Panc1 (cell line): ENCODE data around the gene GPC6. TPM values are rescaled to one million over a fixed set of nuclear protein-coding genes. Genes with fewer than 3 reads are reported as not detected.

Experiments used
- ATAC-seq: fragments of 200-7000 bp; cut with Tn5 transposase; 2 replicates; pipeline ENCODE4 v1.9.1; 2020; ENCODE audit warnings: mild to moderate bottlenecking, moderate library complexity
- BruUV-seq: library from RNA; stranded (reverse); fragments of 400-500 nt; replicated peaks from 2 replicates; lab custom pipeline; 2021; lab: Mats Ljungman, UMichigan
- CTCF ChIA-PET: fragments of 300-600 bp; sonication (Branson Sonifier 250); formaldehyde crosslinking; loops from one replicate; lab custom pipeline; 2022; ENCODE audit warnings: antibody characterized with exemption; lab: Charles Lee
- POLR2A ChIA-PET: fragments of 300-600 bp; sonication (Branson Sonifier 250); formaldehyde crosslinking; loops from one replicate; lab custom pipeline; 2022; ENCODE audit warnings: antibody characterized with exemption; lab: Charles Lee
- DNase-seq: peaks from one replicate; pipeline ENCODE4 v3.0.0-alpha.2; 2010; ENCODE audit warnings: low read depth, low spot score
- H3K27ac ChIP-seq: 2 replicates; pipeline ENCODE4 v1.5.1; 2011; ENCODE audit warnings: mild to moderate bottlenecking, low read length, inconsistent platforms
- H3K27me3 ChIP-seq: fragments of 200-500 bp; sonication (Bioruptor generic); 2 replicates; pipeline ENCODE4 v1.6.0; 2014; ENCODE audit warnings: low read length, inconsistent platforms; ENCODE audit not compliant: control insufficient read depth, insufficient read depth
- H3K36me3 ChIP-seq: fragments of 200-500 bp; sonication (Bioruptor generic); 2 replicates; pipeline ENCODE4 v1.5.1; 2014; ENCODE audit warnings: inconsistent platforms, mild to moderate bottlenecking, low read length, moderate library complexity; ENCODE audit not compliant: control insufficient read depth, insufficient read depth
- H3K4me1 ChIP-seq: 2 replicates; pipeline ENCODE4 v1.5.1; 2011; ENCODE audit warnings: inconsistent platforms, mild to moderate bottlenecking, low read length, moderate library complexity; ENCODE audit not compliant: control insufficient read depth, insufficient read depth
- H3K4me3 ChIP-seq, 2 experiments: 2 replicates each; pipeline ENCODE4 v1.5.1; 2011 to 2012; ENCODE audit warnings: low read depth in 2 of 2, low read length in 2 of 2, mild to moderate bottlenecking in 2 of 2, inconsistent platforms in 1 of 2, moderate library complexity in 1 of 2
- H3K9me3 ChIP-seq: fragments of 200-500 bp; sonication (Bioruptor generic); 2 replicates; pipeline ENCODE4 v1.5.1; 2014; ENCODE audit warnings: low read depth, mild to moderate bottlenecking, inconsistent platforms, low read length, moderate library complexity; ENCODE audit not compliant: control insufficient read depth, insufficient read depth
- CTCF ChIP-seq: fragments of 450-650 bp; IDR thresholded peaks from 2 replicates; pipeline ENCODE4 v1.5.1; 2017; ENCODE audit warnings: mild to moderate bottlenecking
- POLR2AphosphoS5 ChIP-seq: IDR thresholded peaks from 2 replicates; pipeline ENCODE4 v1.6.1; 2012; ENCODE audit warnings: mild to moderate bottlenecking, low read depth, low read length, moderate library complexity
- REST ChIP-seq, 2 experiments: IDR thresholded peaks; 2 replicates each; pipeline ENCODE4 v1.6.1; 2011 to 2012; ENCODE audit warnings: low read depth in 2 of 2, control low read depth in 1 of 2, low read length in 1 of 2, mild to moderate bottlenecking in 1 of 2, moderate library complexity in 1 of 2; ENCODE audit not compliant: insufficient read depth in 1 of 2
- SIN3A ChIP-seq: IDR thresholded peaks from 2 replicates; pipeline ENCODE4 v1.6.1; 2012; ENCODE audit warnings: low read depth, mild to moderate bottlenecking, low read length, moderate library complexity, borderline replicate concordance; ENCODE audit not compliant: insufficient read depth
- TCF7L2 ChIP-seq: IDR thresholded peaks from 2 replicates; pipeline ENCODE4 v1.6.1; 2011; ENCODE audit warnings: mild to moderate bottlenecking, low read depth, low read length, inconsistent platforms
- in situ Hi-C: cut with HindIII; loops from 2 replicates; pipeline ENCODE4 v1.10.0; 2016; ENCODE audit warnings: low sequenced_read_pairs, low pct_unique_long_range_greater_than_20kb
- intact Hi-C: fragments of 100-400 bp; cut with micrococcal nuclease; formaldehyde crosslinking; loops from one replicate; pipeline ENCODE4 v1.10.0; 2022; ENCODE audit not compliant: unreplicated experiment
- total RNA-seq: library from RNA; stranded (reverse); gene quantifications from one replicate; pipeline ENCODE4 v1.2.1, GENCODE V29; 2021; ENCODE audit not compliant: unreplicated experiment

The GPC6 gene
- total RNA-seq, 1 experiment from 2014 or later: 4.8 TPM

- intact Hi-C loops: no loop called here
- DNase-seq (no peak), ATAC-seq (no peak)
- POLR2A ChIA-PET: no interaction called here
- no peak overlapping the region for H3K4me3 ChIP-seq
- no peaks in the 10 kb centered on the region for H3K27me3 ChIP-seq
- no peaks in the 10 kb centered on the region for H3K4me1 ChIP-seq
- in situ Hi-C loops: no loop called here
- TF ChIP-seq REST (IDR thresholded peaks at IDR 0.05; ENCODE audit: insufficient read depth in 1 of 2, low read depth in 2 of 2, low read length in 1 of 2) (no peak), TCF7L2 (no peak), SIN3A (no peak), POLR2AphosphoS5 (no peak), CTCF (no peak)
- BruUV-seq: no TSS peak
- CTCF ChIA-PET: no interaction called here
- H3K36me3 ChIP-seq: no peaks in the 10 kb centered on the region
- no peaks in the 10 kb centered on the region for H3K9me3 ChIP-seq
- H3K27ac ChIP-seq: no peak overlapping the region
These were observed 1185.1 kb downstream of the GPC6 start for GRCh38 chr13:94411747-94412146.

- H3K9me3 ChIP-seq: no peaks in the 10 kb centered on the region; the same call in 1 of the 2 replicates
- in situ Hi-C loops: no loop called here
- CTCF ChIA-PET: no interaction called here
These were observed 1186.4 kb downstream of the GPC6 start for GRCh38 chr13:94412870-94413597.

More at GRCh38 chr13:94412870-94413597, 1186.4 kb downstream of the GPC6 start:
- no peaks in the 10 kb centered on the region for H3K27me3 ChIP-seq
- TF ChIP-seq SIN3A: no peak
- TF ChIP-seq CTCF: no peak
- TF ChIP-seq TCF7L2: no peak
- TF ChIP-seq REST (IDR thresholded peaks at IDR 0.05; ENCODE audit: insufficient read depth in 1 of 2, low read depth in 2 of 2, low read length in 1 of 2): no peak
- no peak for TF ChIP-seq POLR2AphosphoS5
- no peaks in the 10 kb centered on the region for H3K4me1 ChIP-seq
- intact Hi-C loops: no loop called here
- DNase-seq (no peak), ATAC-seq (no peak)
- BruUV-seq: no TSS peak
- POLR2A ChIA-PET: no interaction called here
- no peak overlapping the region for H3K4me3 ChIP-seq
- H3K27ac ChIP-seq: no peak overlapping the region
- H3K36me3 ChIP-seq: no peaks in the 10 kb centered on the region
